ENCODE results near the gene CDC25B. TPM values are rescaled to one million over a fixed set of nuclear protein-coding genes. Genes with fewer than 3 reads are reported as not detected.

The CDC25B gene
- total RNA-seq, 1 experiment from 2014 or later, result 66.7 TPM

DNA sequence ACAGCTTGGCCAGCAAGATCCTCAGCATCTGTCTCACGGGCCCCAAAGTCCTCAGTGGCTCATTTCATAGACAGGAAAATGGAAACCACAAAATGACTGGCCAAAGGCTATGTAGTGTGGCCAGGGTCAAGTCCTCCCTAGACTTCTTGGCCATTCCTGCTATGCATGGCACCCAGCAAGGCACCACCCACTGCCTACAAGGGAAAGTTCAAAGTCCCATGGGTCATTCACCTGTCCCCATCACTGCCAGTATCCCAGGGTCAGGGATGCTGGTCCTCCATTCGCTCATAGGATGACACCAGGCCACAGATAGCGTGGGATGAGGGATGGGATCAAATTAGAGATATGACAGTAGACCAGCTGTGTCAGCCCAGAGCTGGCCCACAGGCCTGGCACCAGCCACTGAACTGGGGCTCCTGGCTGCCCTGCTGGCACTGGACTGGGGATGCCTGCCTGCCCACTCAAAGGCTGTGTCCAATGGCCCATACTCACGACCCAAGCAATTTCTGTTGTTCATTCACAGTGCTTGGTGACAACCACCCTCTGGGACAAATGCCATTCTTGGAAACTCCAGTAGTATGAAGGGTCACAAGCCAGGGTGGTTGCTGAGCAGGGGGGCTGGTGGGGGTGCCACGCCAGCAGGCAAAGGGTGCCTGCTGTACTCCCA, 40.2 kb upstream of the CDC25B start:
- Mint-ChIP-seq H3K9me3 (ENCODE audit: unreplicated experiment) (no peaks in the 10 kb centered on the region), H3K4me1 (ENCODE audit: low read depth, unreplicated experiment) (no peaks in the 10 kb centered on the region), H3K27me3 (ENCODE audit: insufficient read depth, unreplicated experiment) (no peaks in the 10 kb centered on the region), H3K36me3 (ENCODE audit: insufficient read depth, unreplicated experiment) (peaks cover 24% of the 10 kb centered on the region), H3K27ac (ENCODE audit: unreplicated experiment) (no peak overlapping the region), H3K4me3 (ENCODE audit: unreplicated experiment) (no peak overlapping the region)
- DNase-seq, result no peak
- no peaks in the 10 kb centered on the region for H3K4me1 ChIP-seq
- no peak overlapping the region for H3K4me3 ChIP-seq (ENCODE audit: low read depth, low read length)
- no peak for TF ChIP-seq CTCF (IDR thresholded peaks at IDR 0.05; ENCODE audit: insufficient read depth in 1 of 2, low read depth in 1 of 2, low read length in 1 of 2, severe bottlenecking in 1 of 2, unreplicated experiment in 1 of 2)
- intact Hi-C loops (cut with micrococcal nuclease; ENCODE audit: unreplicated experiment), result no loop called here
- BruUV-seq (replicated peaks), result no TSS peak
- H3K36me3 ChIP-seq (ENCODE audit: control insufficient read depth, insufficient read depth, low read length), result 0 out of 2 replicates have a peak, but pooled peaks cover 1% of the 10 kb centered on the region
- CTCF ChIA-PET, result interaction anchor here (1.2 kb wide), 1 partner anchor 13 kb away, joined by 3 read pairs; no protein-coding TSS in a partner anchor
- no peaks in the 10 kb centered on the region for H3K27me3 ChIP-seq (replicated peaks; ENCODE audit: control insufficient read depth, insufficient read depth, low read length)
- POLR2A ChIA-PET, result interaction anchor here (0.5 kb wide), 1 partner anchor 919 kb away, joined by 3 read pairs; no protein-coding TSS in a partner anchor
- no peaks in the 10 kb centered on the region for H3K9me3 ChIP-seq

- no peak overlapping the region for H3K27ac Mint-ChIP-seq (ENCODE audit: unreplicated experiment)
- Histone ChIP-seq H3K4me1 (no peaks in the 10 kb centered on the region), H3K9me3 (no peaks in the 10 kb centered on the region), H3K27me3 (replicated peaks; ENCODE audit: control insufficient read depth, insufficient read depth, low read length) (no peaks in the 10 kb centered on the region), H3K36me3 (ENCODE audit: control insufficient read depth, insufficient read depth, low read length) (0 out of 2 replicates have a peak, but pooled peaks cover 1% of the 10 kb centered on the region), H3K4me3 (ENCODE audit: low read depth, low read length) (no peak overlapping the region)
- H3K36me3 Mint-ChIP-seq (ENCODE audit: insufficient read depth, unreplicated experiment), result peaks cover 20% of the 10 kb centered on the region
- TF ChIP-seq CTCF (IDR thresholded peaks at IDR 0.05; ENCODE audit: insufficient read depth in 1 of 2, low read depth in 1 of 2, low read length in 1 of 2, severe bottlenecking in 1 of 2, unreplicated experiment in 1 of 2), result no peak
- CTCF ChIA-PET, result interaction anchor here (0.8 to 1.5 kb wide), 4 partner anchors 8 to 63 kb away, joined by 3 to 9 read pairs (median 4); partner anchors contain the start of genes ADISSP and AP5S1
- no peak overlapping the region for H3K4me3 Mint-ChIP-seq (ENCODE audit: unreplicated experiment)
- intact Hi-C loops (cut with micrococcal nuclease; ENCODE audit: unreplicated experiment), result no loop called here
- BruUV-seq (replicated peaks), result no TSS peak
- H3K9me3 Mint-ChIP-seq (ENCODE audit: unreplicated experiment), result no peaks in the 10 kb centered on the region
- POLR2A ChIA-PET, result no interaction called here
- H3K4me1 Mint-ChIP-seq (ENCODE audit: low read depth, unreplicated experiment), result no peaks in the 10 kb centered on the region
- no peak for DNase-seq
- no peaks in the 10 kb centered on the region for H3K27me3 Mint-ChIP-seq (ENCODE audit: insufficient read depth, unreplicated experiment)
These were observed 38.8 kb upstream of the CDC25B start for GRCh38 chr20:3757268-3757667.

DNA sequence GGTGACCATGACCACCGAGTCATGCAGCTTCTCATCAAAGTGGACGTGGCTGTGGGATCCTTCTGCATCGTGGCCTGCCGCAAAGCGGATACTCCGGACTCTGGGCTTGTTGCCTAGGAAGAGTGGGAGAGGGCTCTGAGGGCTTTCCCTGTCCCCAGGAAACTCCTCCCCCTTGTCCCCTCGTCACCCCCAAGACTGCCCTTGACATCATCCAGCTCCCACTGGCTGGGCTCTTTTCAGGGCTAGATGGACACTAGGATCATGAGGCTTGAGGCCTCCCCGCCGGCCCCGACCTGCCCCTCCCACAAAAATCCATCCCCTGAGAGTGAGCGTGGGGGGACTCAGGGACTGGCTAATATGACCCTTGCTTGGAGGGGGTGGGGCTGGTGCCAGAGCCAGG, 37.5 kb upstream of the CDC25B start:
- ChIA-PET CTCF (no interaction called here), POLR2A (no interaction called here)
- H3K27me3 ChIP-seq (replicated peaks; ENCODE audit: control insufficient read depth, insufficient read depth, low read length), result no peaks in the 10 kb centered on the region
- Mint-ChIP-seq H3K27me3 (ENCODE audit: insufficient read depth, unreplicated experiment) (no peaks in the 10 kb centered on the region), H3K4me1 (ENCODE audit: low read depth, unreplicated experiment) (no peaks in the 10 kb centered on the region), H3K4me3 (ENCODE audit: unreplicated experiment) (no peak overlapping the region), H3K36me3 (ENCODE audit: insufficient read depth, unreplicated experiment) (peaks cover 15% of the 10 kb centered on the region), H3K9me3 (ENCODE audit: unreplicated experiment) (no peaks in the 10 kb centered on the region), H3K27ac (ENCODE audit: unreplicated experiment) (no peak overlapping the region)
- BruUV-seq (replicated peaks), result no TSS peak
- TF ChIP-seq CTCF (IDR thresholded peaks at IDR 0.05; ENCODE audit: insufficient read depth in 1 of 2, low read depth in 1 of 2, low read length in 1 of 2, severe bottlenecking in 1 of 2, unreplicated experiment in 1 of 2), result no peak
- H3K9me3 ChIP-seq, result no peaks in the 10 kb centered on the region
- 0 out of 2 replicates have a peak, but pooled peaks cover 1% of the 10 kb centered on the region for H3K36me3 ChIP-seq (ENCODE audit: control insufficient read depth, insufficient read depth, low read length)
- H3K4me3 ChIP-seq (ENCODE audit: low read depth, low read length), result no peak overlapping the region
- intact Hi-C loops (cut with micrococcal nuclease; ENCODE audit: unreplicated experiment), result no loop called here
- no peaks in the 10 kb centered on the region for H3K4me1 ChIP-seq
- no peak for DNase-seq

All from Caco-2 (cell line).